K562 (cell line): ENCODE measurements around the gene FAM89B. TPM values are rescaled to one million over a fixed set of nuclear protein-coding genes. Genes with fewer than 3 reads are reported as not detected.

ENCODE experiments used
- ATF7 ChIP-seq: fragments of 450-650 bp; IDR thresholded peaks from 2 replicates; pipeline ENCODE4 v1.7.1; 2014; ENCODE audit warnings: mild to moderate bottlenecking, moderate library complexity
- BCOR ChIP-seq: fragments of 450-650 bp; IDR thresholded peaks from 2 replicates; pipeline ENCODE4 v1.6.1; 2016
- BMI1 ChIP-seq: fragments of 150-350 bp; IDR thresholded peaks from 2 replicates; pipeline ENCODE4 v1.6.1; 2014; ENCODE audit warnings: low read length
- CBFA2T2 ChIP-seq: fragments of 450-650 bp; conservative IDR thresholded peaks from 2 replicates; pipeline ENCODE4 v1.6.1; 2017; ENCODE audit warnings: mild to moderate bottlenecking
- CTBP1 ChIP-seq: fragments of 450-650 bp; IDR thresholded peaks from 2 replicates; pipeline ENCODE4 v1.6.1; 2016; ENCODE audit warnings: borderline replicate concordance
- EGR1 ChIP-seq: fragments of 450-650 bp; conservative IDR thresholded peaks from 2 replicates; pipeline ENCODE4 v1.6.1; 2017; ENCODE audit warnings: mild to moderate bottlenecking
- FOXK2 ChIP-seq, 2 experiments: fragments of 450-650 bp; IDR thresholded peaks in 1 of 2; conservative IDR thresholded peaks in 1 of 2; 2 replicates each; pipeline ENCODE4 v1.6.1; 2016; ENCODE audit warnings: low read depth in 2 of 2, mild to moderate bottlenecking in 1 of 2
- GTF2E2 ChIP-seq: fragments of 200-800 bp; sonication (Bioruptor generic); IDR thresholded peaks from 2 replicates; pipeline ENCODE4 v1.6.1; 2016; ENCODE audit warnings: missing genetic modification characterization, missing compliant biosample characterization
- JUND ChIP-seq, 2 experiments: IDR thresholded peaks; 2 replicates in 1 of 2; 3 replicates in 1 of 2; pipeline ENCODE4 v1.6.1; 2011; ENCODE audit warnings: borderline replicate concordance in 2 of 2, low read depth in 2 of 2, low read length in 2 of 2, improper control_type of control experiment in 1 of 2, missing biosample characterization in 1 of 2, missing genetic modification characterization in 1 of 2, missing genetic modification reagents in 1 of 2
- LCOR ChIP-seq: sonication (generic); formaldehyde crosslinking; IDR thresholded peaks from 2 replicates; pipeline ENCODE4 v1.8.0; 2022; ENCODE audit warnings: mild to moderate bottlenecking, missing genetic modification reagents
- NCOA1 ChIP-seq: fragments of 450-650 bp; IDR thresholded peaks from 2 replicates; pipeline ENCODE4 v1.6.1; 2016; ENCODE audit warnings: low read depth
- PHF21A ChIP-seq: fragments of 450-650 bp; IDR thresholded peaks from 2 replicates; pipeline ENCODE4 v1.6.1; 2017; ENCODE audit warnings: low read depth, borderline replicate concordance
- PHF8 ChIP-seq: fragments of 200-600 bp; sonication (generic); IDR thresholded peaks from 2 replicates; pipeline ENCODE4 v1.6.1; 2012; ENCODE audit warnings: mixed run types, mild to moderate bottlenecking, inconsistent platforms, low read length, moderate library complexity, borderline replicate concordance
- PTBP1 ChIP-seq: fragments of 200-400 bp; formaldehyde crosslinking; IDR thresholded peaks from 2 replicates; pipeline ENCODE4 v1.6.1; 2017; ENCODE audit warnings: low read depth, low read length
- SMAD4 ChIP-seq: fragments of 250-450 bp; sonication (Bioruptor Pico); conservative IDR thresholded peaks from 2 replicates; pipeline ENCODE4 v1.8.0; 2021; ENCODE audit warnings: inconsistent platforms, mild to moderate bottlenecking, moderate library complexity
- SMC3 ChIP-seq: conservative IDR thresholded peaks from 2 replicates; pipeline ENCODE4 v1.6.1; 2011; ENCODE audit warnings: low read depth, low read length, improper control_type of control experiment; ENCODE audit not compliant: insufficient read depth
- SREBF2 ChIP-seq: sonication (generic); formaldehyde crosslinking; IDR thresholded peaks from 2 replicates; pipeline ENCODE4 v1.4.0; 2020; ENCODE audit warnings: mild to moderate bottlenecking, missing genetic modification reagents
- TEAD2 ChIP-seq: fragments of 450-650 bp; IDR thresholded peaks from 2 replicates; pipeline ENCODE4 v1.6.1; 2016; ENCODE audit warnings: missing genetic modification characterization, control low read depth, missing compliant biosample characterization
- ZNF354B ChIP-seq: fragments of 250-450 bp; sonication (Bioruptor Pico); IDR thresholded peaks from 2 replicates; pipeline ENCODE4 v1.4.0; 2020
- polyA plus RNA-seq, 8 experiments: library from polyadenylated mRNA; depleted of rRNA in 4 of 8; stranded (reverse) in 5 of 8; unstranded in 3 of 8; fragments of >200 nt; fragmentation: Nextera tagmentation in 2 of 8; fragmentation: Illumina TruSeq in 1 of 8; extraction: Ambion mirVana in 2 of 8; extraction: Trizol in 1 of 8; gene quantifications; 2 replicates each; pipeline versions ENCODE4 v1.2.1 to v1.2.3, GENCODE V29; 2011 to 2014; ENCODE audit warnings: inconsistent platforms in 1 of 8, missing spikeins in 1 of 8
- total RNA-seq, 7 experiments: library from RNA; depleted of rRNA in 6 of 7; stranded (reverse); fragments of >200 nt in 6 of 7; fragmentation: Illumina TruSeq in 2 of 7; extraction: Trizol in 2 of 7; gene quantifications; 2 replicates each; pipeline versions ENCODE4 v1.2.1 to v1.2.3, GENCODE V29; 2011 to 2021; ENCODE audit warnings: low replicate concordance in 1 of 7
- TF ChIP-seq, protein P1 (sequence below): sonication (generic); formaldehyde crosslinking; IDR thresholded peaks from 2 replicates; pipeline ENCODE4 v1.5.0; 2020; ENCODE audit warnings: missing genetic modification reagents
- TF ChIP-seq, protein P2 (sequence below): fragments of 450-650 bp; formaldehyde crosslinking; IDR thresholded peaks from 2 replicates; pipeline ENCODE4 v1.4.0; 2020; ENCODE audit warnings: mild to moderate bottlenecking, moderate library complexity
- TF ChIP-seq, protein P3 (sequence below): sonication (generic); formaldehyde crosslinking; IDR thresholded peaks from 2 replicates; pipeline ENCODE4 v1.8.0; 2023; ENCODE audit warnings: mild to moderate bottlenecking, missing genetic modification reagents

Gene FAM89B
- total and polyA plus RNA-seq, 9 of the 15 experiments (the other 6 are each of a cell fraction or from before 2014, with no cell fraction given): 0.32 to 27.6 (median 11.9) TPM

DNA sequence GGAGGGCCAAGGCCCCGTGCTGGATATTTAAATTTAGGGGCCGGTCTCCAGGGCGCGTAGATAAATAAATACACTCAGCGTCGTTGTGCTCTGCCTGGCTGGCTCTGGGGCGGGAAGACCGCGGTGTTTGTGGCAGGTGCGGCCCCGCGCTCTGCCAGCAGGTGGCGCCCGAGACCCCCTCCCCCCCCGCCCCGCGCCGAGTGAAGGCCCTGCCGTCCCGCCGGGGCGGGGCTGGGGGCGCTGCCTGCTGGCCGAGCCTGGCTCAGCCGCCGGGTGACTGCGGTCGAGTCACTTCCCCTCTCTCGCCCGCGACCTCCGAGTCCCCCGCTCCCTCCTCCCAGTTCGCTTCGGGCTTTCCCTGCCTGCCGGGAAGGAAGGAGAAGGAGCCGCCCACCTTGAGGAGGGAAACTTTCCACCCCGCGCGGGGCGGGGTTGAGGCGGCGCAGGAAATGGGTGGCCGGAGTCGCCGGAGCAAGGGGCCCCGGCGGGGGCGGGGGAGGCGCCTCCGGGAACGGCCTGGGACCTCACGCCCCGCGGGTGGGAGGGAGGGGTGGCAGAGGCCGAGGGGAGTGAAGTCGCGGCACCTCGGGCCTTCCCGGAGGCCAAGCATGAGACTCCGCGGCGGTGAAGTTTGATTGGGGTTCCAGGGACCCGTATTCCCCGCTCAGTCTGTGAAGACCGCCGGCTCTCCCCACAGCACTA lies 1.9 kb downstream of the FAM89B start (continued):
- TF ChIP-seq FOXK2 (conservative IDR thresholded peaks at IDR 0.05 in 1 of 2, IDR thresholded peaks at IDR 0.05 in 1 of 2; ENCODE audit: low read depth in 2 of 2) (no peak), CBFA2T2 (no peak; the same call in 1 of the 2 replicates), GTF2E2 (tag) (peak; percentile 40; the same call in 1 of the 2 replicates), PTBP1 (no peak), ATF7 (peak; percentile 66), SREBF2 (CRISPR knock-in tag) (no peak), LCOR (CRISPR knock-in tag) (0 out of 2 replicates have a peak, but pooled peaks have one; percentile 31), BMI1 (no peak), EGR1 (peak; percentile 86), PHF21A (0 out of 2 replicates have a peak, but pooled peaks have one; percentile 8), JUND (IDR thresholded peaks at IDR 0.05; ENCODE audit: borderline replicate concordance, low read depth, low read length) (peak; percentile 69; the same call in 1 of the 2 replicates), JUND (tag; IDR thresholded peaks at IDR 0.05; ENCODE audit: borderline replicate concordance, low read depth, low read length) (no peak; the same call in 2 of the 3 replicates), BCOR (peak; percentile 9; the same call in 1 of the 2 replicates), ZNF354B (no peak), SMAD4 (CRISPR knock-in tag) (peak; percentile 94), SMC3 (peak; percentile 50; the same call in 1 of the 2 replicates), TEAD2 (tag) (no peak), NCOA1 (0 out of 2 replicates have a peak, but pooled peaks have one; percentile 15), PHF8 (peak; percentile 35; the same call in 1 of the 2 replicates), CTBP1 (peak; percentile 68)
- TF ChIP-seq, protein P1, sequence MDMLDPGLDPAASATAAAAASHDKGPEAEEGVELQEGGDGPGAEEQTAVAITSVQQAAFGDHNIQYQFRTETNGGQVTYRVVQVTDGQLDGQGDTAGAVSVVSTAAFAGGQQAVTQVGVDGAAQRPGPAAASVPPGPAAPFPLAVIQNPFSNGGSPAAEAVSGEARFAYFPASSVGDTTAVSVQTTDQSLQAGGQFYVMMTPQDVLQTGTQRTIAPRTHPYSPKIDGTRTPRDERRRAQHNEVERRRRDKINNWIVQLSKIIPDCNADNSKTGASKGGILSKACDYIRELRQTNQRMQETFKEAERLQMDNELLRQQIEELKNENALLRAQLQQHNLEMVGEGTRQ (CRISPR knock-in tag): no peak
- TF ChIP-seq, protein P2, sequence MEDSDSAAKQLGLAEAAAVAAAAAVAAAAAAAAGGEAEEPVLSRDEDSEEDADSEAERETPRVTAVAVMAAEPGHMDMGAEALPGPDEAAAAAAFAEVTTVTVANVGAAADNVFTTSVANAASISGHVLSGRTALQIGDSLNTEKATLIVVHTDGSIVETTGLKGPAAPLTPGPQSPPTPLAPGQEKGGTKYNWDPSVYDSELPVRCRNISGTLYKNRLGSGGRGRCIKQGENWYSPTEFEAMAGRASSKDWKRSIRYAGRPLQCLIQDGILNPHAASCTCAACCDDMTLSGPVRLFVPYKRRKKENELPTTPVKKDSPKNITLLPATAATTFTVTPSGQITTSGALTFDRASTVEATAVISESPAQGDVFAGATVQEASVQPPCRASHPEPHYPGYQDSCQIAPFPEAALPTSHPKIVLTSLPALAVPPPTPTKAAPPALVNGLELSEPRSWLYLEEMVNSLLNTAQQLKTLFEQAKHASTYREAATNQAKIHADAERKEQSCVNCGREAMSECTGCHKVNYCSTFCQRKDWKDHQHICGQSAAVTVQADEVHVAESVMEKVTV (CRISPR knock-in tag): peak; percentile 72
- TF ChIP-seq, protein P3, sequence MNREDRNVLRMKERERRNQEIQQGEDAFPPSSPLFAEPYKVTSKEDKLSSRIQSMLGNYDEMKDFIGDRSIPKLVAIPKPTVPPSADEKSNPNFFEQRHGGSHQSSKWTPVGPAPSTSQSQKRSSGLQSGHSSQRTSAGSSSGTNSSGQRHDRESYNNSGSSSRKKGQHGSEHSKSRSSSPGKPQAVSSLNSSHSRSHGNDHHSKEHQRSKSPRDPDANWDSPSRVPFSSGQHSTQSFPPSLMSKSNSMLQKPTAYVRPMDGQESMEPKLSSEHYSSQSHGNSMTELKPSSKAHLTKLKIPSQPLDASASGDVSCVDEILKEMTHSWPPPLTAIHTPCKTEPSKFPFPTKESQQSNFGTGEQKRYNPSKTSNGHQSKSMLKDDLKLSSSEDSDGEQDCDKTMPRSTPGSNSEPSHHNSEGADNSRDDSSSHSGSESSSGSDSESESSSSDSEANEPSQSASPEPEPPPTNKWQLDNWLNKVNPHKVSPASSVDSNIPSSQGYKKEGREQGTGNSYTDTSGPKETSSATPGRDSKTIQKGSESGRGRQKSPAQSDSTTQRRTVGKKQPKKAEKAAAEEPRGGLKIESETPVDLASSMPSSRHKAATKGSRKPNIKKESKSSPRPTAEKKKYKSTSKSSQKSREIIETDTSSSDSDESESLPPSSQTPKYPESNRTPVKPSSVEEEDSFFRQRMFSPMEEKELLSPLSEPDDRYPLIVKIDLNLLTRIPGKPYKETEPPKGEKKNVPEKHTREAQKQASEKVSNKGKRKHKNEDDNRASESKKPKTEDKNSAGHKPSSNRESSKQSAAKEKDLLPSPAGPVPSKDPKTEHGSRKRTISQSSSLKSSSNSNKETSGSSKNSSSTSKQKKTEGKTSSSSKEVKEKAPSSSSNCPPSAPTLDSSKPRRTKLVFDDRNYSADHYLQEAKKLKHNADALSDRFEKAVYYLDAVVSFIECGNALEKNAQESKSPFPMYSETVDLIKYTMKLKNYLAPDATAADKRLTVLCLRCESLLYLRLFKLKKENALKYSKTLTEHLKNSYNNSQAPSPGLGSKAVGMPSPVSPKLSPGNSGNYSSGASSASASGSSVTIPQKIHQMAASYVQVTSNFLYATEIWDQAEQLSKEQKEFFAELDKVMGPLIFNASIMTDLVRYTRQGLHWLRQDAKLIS (CRISPR knock-in tag): no peak; the same call in none of the 2 replicates
